LHCN-M2 (cell line): ENCODE measurements around the gene TDRKH. TPM values are rescaled to one million over a fixed set of nuclear protein-coding genes. Genes with fewer than 3 reads are reported as not detected.
"Not testable (repeated sequence)": the region's sequence is repeated elsewhere in the genome, so short reads cannot be mapped to it uniquely, and the experiment has no call there.

Source experiments
- DNase-seq: peaks from one replicate; pipeline ENCODE4 v3.0.0-alpha.2; 2012; ENCODE audit warnings: low read depth
- total RNA-seq: library from RNA; depleted of rRNA; stranded (reverse); fragments of >200 nt; gene quantifications from 2 replicates; pipeline ENCODE4 v1.2.3, GENCODE V29; 2014

The TDRKH gene
- total RNA-seq, 1 experiment from 2014 or later = 1.9 TPM

DNA sequence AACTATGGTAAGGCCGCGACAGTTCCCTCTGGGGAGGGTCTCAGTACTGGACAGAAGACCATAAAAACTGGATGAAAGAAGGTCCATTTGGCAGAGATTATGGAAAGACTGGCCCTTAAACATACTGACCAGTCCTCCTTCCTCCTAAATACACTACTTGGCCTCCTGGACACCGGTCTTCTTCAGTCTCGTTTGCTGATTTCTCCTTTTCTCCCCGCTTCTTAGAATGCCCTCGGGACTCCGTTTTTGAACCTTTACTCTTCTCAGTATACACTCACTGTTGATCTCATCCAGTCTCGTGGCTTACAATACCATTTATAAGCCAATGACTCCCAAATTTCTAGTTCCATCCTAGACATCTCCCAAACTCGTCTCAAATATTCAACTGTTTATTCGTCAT lies 26.3 kb downstream of the TDRKH start:
- DNase-seq = peak; percentile 1

DNA sequence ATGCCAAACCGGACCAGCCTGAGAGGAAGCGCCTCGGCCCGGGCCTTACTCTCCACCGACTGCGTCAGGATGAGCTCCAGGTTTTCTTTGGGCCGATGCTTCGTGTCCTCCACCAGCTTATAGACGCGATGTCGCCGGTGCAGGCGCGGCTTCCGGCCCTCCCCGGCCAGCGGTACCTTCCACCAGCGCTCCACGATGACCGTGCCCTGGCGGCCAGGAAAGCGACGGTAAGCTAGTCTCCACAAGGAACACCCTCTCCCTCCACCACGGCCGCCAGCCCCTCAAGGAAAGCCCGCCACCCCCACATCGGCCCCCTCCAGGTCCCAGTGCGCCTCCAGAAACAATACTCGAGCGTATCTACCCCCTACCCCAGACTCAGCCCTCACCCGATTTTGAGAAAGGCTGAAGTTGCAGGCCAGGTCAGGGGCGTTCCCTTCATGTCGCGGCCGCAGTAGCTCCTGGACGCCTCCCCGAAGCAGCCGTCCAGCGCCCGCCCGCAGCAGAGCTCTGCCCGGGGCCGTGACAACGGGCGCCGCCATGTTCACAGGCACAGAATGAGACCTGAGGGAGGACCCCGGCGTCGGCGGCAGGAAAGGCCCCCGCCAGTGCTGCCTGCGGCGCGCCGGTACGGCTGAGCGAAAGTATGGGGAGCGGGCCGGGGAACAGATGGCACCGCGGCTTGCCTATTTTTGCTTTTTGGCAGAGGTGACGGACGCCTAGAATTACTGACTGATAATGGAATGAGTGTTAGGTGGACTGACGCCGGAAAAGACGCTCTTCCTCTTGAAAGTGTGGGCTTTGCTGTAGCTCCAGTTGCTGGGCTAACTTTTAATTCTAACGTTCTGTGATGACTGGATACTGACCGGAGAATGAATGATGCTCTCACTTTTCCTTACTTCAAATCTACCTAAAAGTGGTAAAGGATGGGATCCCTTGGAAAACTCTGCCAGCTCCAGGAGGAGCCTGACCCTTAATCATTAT lies 27.1 kb downstream of the TDRKH start, which contains the start of gene MRPL9:
Gene MRPL9, minus strand, starts transcription at position 556 of the 981 bp plus-strand sequence. Its CDS starts 17 bp downstream, at position 539.
- peak; percentile 80 for DNase-seq

DNA sequence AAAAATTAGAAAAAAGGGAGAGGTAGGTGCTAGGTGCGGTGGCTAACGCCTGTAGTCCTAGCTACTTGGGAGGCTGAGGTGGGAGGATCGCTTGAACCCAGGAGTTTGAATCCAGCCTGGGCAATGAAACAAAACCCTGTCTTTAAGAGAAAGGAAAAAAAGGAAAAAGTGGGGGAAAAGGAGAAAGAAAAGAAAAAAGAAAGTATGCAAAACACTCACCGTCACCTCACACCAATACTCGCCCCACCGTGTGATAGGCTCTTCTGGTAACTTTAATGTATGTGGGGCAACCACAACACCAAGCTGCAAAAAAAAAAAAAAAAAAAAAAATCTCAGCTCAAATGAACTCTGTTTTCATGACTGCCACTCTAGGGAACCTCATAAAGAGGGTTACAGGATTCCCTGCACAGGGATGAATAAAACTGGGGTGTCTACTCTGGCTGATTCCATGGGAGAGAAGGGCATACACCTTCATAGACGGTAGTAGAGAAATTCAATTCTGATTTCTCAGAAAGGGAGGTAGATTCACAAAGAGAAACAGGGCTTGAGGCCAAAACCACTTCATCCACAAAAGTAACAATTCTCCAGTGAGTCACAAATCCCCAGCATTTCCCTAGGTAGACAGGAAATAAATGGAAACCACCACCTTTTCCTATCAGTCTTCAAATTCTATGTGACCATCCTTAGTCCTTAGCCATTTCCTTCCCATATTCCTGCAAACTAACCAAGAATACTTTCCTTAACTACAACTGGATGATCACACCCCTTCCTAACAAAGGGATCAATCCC lies 29.5 kb downstream of the TDRKH start:
- no peak for DNase-seq

DNA sequence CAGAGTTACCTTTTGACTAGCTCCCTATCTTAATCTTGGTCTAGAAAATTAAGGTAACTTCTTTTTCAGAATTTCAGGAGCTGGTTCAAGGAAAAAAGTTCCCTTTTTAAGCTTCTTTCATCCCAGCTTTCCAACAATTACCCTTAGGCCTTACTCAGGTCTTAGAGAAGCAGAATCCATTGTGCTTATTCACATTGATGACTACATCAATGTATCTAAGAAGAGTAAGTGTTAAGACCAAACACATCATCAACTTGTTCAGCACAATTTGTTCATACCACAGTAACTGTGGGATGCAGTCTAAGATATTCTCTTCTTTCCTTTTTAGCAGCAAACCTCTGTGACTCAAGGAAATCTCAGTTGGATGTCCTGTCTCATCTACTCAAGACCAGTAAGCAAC lies 31.1 kb downstream of the TDRKH start:
- no peak for DNase-seq

DNA sequence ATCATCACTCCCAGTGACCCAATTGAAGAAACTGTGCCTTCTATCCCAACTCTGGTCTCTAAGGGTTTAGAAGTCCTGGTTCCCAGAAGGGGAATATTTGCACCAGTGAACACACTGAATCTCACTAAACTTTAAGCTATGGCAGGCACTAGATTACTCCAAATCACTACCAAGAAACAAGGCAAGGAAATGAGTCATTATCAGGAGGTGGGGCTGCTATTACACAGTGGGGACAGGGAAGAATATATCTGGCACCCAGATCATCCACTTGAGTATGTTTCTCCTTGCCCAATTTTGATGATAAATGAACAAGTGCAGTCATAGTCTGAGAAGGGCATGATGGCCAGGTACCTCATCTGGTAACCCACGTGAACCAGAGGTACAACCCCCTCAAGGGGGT lies 34.0 kb downstream of the TDRKH start:
- peak; percentile 20 for DNase-seq

DNA sequence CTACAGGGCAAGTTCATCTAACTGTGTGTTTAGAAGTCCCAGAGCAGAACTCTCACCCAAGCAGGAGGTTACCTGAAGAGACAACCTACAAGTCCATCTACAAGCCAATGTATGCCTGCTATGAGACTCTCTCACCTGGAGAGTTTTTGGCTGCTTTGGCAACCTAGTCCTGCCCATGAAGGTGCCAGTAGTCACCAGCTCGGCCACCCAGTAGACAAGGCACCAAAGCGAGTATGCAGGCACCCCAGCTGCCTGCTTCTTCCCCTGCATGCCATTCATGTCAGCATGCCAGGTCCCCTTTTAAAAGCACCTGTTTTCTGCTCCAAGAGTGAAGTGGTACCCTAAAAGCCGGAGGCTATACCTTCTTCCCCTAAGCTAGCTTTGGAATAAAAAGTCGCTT lies 48.8 kb downstream of the TDRKH start:
- DNase-seq = no peak

DNA sequence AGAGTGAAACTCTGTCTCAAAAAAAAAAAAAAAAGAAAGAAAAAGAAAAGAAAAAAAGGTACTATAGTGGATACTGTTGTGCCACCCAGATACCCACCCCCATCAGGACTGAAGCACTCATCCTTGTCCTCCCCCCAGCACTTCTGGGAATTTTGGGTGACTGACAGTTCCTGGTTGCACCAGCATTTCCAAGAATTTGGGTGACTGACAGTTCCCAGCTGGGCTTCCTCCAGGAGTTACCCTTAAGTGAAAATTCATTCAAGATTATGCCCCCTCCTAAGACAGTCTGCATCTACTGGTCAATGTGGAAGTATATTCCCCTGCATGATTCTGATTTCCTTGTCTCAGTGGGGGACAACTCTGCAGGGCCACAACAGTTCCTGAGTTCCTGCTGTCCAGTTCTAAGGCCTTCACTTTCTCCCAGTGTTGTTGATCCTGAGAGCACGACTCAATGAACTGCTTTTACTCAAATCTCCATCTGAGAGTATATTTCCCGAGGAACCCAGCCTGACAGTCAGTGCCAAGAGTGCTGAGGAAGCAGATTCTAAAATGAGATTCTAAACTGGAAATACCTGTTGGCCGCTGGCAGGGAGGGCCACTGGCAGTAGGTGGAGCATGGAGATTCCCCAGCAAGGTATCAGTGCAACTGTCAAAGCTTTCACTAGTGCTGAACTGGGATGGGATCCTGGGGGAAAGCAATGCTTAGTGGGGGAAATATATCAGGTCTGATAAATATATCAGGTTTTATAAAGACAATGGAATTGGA lies 50.5 kb downstream of the TDRKH start:
- no peak for DNase-seq

DNA sequence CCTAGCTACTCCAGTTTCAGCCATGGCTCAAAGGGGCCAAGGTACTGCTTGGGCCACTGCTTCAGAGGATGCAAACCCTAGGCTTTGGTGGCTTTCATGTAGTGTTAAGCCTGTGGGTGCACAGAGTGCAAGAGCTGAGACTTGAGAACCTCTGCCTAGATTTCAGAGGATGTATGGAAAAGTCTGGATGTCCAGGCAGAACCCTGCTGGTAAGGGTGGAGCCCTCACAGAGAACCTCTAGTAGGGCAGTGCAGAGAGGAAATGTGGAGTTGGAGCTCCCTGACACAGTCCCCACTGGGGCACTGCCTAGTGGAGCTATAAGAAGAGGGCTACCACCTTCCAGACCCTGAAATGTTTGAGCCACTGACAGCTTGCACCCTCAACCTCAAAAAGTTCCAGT lies 52.8 kb downstream of the TDRKH start:
- no peak for DNase-seq

DNA sequence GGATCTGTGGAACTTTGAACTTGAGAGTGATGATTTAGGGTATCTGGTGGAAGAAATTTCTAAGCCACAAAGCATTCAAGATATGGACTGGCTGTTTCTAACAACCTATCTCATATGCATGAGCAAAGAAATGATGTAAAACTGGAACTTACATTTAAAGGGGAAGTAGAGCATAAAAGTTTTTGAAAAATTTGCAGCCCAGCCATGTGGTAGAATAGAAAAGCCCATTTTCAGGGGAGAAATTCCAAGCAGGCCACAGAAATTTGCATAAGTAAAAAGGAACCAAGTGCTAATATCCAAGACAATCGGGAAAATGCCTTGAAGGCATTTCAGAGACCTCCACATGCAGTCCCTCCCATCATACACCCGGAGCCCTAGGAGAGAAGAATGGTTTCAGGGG lies 53.3 kb downstream of the TDRKH start:
- DNase-seq = no peak

DNA sequence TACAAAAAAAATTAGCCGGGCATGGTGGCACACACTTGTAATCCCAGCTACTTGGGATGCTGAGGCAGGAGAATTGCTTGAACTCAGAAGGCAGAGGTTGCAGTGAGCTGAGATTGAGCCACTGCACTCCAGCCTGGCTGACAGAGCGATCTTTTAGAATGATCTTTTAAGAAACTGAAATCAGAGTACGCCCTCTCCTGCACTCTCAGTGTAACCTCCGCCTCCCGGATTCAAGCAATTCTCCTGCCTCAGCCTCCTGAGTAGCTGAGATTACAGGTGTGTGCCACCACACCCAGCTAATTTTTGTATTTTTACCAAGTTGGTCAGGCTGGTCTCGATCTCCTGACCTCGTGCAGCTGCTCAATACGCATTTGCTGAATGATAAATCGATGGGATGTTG lies 56.3 kb downstream of the TDRKH start:
- not testable (repeated sequence) for DNase-seq

DNA sequence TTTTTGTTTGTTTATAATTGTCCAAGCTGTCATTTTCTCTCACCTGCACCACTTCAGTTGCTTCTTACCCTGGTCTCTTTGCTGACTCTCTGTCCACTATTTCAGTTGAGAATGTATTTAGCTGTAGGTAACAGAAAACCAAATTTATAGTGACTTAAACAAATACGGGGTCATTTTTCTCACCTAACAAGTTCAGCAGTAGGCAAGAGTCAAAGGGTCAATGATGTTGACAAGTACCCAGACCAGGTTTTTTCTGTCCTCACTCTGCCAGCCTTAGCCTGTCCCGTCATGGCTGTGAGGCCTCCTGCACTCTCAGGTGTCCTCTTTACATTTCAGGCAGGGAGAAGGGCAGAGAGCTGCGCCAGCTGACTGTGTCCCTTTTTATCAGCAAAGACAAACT lies 57.2 kb downstream of the TDRKH start:
- no peak for DNase-seq

DNA sequence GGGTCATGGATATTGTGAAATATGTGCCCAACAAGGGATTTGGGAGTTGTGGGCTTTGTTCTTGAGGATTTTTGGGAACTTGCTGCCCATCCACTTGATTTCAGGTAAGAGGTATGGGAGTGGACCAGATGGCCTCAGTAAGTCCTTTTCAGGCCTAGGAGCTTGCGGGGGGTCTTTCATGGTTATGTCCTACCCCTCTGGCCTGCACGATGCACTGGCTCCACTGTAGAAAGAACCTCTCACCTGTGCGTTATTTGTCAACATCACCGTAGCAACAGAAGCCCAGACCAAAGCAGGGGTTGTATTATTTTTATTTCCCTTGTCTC lies 60.4 kb downstream of the TDRKH start:
- no peak for DNase-seq

DNA sequence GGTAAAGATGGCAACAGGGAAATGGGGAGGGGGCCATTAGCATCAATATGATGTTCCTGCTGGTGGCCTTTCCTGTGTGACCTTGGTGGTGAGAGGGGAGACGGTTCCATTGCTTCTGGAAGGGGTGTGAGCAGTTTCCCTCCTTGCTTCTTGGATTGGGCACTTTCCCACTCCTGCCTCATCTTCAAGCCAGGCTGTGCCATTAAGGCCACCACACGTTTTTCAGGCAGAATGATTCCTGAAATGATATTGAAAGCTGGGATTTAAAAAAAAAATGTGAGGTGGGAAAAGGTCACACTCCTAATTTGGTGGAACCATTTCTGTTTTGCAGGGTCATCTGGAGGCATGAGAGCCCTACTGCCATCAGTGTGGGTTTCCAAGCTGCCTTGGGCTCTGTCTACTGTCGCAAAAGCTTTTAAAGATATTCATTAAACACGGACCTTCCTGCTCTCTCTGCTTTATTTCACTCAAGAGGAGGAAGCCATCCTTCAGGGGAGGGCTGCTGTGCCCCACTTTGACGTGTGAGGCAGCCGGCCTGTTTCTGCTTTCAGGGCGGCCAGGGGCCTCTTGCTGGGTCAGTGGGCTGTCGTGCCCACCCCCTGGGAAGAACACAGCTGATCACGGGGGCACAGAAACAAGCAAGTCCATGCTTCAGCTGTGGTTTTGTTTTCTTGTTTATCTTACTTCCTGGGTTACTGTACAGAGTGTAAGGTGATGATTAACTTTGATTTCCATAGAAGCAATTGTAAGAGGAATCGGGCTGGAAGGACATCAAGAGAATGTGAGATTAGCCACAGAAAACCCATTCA lies 60.9 kb downstream of the TDRKH start:
- DNase-seq = no peak

DNA sequence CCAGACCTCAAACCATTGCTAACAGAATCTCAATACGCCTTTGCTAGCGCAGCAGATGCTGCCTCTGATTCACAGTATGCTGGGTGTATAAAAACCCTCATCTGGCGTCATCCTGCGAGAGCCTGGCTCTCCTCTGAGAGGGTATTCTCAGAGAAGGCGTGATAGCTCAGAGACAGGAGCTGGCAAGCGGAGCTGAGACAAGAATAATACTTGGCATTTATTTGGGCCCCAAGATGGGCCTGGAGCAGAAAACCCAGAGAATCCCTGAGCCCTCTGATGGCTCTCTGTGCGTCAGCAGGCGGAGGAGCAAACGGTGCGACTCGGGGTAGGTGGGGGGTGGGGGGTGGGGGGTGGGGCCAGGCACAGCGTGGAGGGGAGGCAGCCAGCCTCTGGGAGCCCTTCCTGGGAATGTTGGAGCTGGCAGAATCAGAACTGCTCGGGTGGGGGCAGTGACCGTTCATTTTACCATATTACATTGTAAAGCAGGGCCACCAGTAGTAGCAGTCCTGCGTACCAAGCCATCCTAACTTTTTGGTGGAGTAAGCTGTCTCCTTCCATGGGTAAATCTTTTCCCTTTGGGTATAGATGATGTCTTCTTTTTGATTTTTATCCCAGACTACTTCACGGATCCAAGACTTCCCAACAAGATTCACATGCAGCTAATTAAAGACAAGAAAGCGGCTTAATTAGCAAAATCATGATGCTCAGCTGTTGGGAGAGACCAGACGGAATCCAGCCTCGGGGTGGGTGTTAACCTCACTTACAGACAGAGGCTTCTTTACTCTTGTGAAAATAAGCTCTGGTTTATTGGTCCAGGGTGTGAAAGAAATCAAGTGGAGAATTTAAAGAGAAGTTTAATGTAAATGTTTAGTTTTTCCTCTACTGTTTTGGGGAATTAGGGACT lies 61.9 kb downstream of the TDRKH start:
- peak; percentile 52 for DNase-seq

DNA sequence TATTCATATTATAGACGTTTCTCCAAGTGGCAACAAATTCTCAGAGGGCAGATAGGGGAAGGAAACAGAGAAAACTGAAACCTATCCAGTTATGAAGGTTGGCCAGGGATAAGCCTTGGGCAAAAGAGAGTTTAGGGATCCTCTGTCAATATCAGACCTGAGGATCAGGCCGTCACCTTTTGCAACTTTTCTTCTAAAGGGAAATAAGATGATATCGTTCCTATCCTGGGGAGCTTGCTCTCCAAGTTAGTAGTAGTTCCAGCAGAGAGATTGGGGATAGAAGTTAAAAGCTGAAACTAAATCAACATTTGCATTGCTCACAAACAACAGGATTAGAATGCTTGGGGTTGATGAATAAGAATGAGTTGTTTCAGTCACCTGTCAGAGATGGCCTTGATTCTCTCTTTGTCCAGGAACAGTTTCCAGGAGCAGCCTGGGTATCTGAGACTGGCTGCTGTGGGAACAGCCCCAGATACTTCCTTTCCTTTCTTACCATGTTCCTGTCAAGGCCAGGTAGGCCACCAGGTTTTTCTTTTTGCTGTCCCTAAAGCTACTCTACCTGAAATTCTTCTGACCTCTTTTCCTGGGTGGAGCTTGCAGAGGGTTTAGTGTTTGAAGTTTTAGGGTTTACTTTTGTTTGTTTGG lies 66.5 kb downstream of the TDRKH start:
- DNase-seq = peak; percentile 21
